ENCODE measurements around the gene PCDHGB5.
A peak's percentile ranks its signal among the peaks of the same experiment; 100 is the strongest.
"Not testable (repeated sequence)": the region's sequence is repeated elsewhere in the genome, so short reads cannot be mapped to it uniquely, and the experiment has no call there.

DNA sequence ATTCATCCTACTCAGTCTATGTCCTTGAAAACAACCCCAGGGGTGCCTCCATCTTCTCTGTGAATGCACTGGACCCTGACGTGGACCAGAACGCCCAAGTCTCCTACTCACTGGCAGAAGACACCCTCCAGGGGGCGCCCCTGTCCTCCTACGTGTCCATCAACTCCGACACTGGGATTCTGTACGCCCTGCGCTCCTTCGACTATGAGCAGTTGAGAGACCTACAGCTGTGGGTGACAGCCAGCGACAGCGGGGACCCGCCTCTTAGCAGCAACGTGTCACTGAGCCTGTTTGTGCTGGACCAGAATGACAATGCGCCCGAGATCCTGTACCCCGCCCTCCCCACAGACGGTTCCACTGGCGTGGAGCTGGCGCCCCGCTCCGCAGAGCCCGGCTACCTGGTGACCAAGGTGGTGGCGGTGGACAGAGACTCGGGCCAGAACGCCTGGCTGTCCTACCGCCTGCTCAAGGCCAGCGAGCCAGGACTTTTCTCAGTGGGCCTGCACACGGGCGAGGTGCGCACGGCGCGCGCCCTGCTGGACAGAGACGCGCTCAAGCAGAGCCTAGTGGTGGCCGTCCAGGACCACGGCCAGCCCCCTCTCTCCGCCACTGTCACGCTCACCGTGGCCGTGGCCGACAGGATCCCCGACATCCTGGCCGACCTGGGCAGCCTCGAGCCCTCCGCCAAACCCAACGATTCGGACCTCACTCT, 22.1 kb upstream of the PCDHGB5 start:
- not testable (repeated sequence) for TF ChIP-seq GABPA (IDR thresholded peaks at IDR 0.05; ENCODE audit: low read depth); FOXM1 (IDR thresholded peaks at IDR 0.05; ENCODE audit: low read depth); RCOR1 (IDR thresholded peaks at IDR 0.05; ENCODE audit: low read length); EP300 (IDR thresholded peaks at IDR 0.05; ENCODE audit: borderline replicate concordance in 1 of 2, low read depth in 1 of 2, low read length in 1 of 2); ZBTB33 (IDR thresholded peaks at IDR 0.05; ENCODE audit: borderline replicate concordance, low read depth); USF2 (IDR thresholded peaks at IDR 0.05; ENCODE audit: borderline replicate concordance, low read depth, low read length); YY1 (IDR thresholded peaks at IDR 0.05; ENCODE audit: low read depth); NRF1 (IDR thresholded peaks at IDR 0.05; ENCODE audit: low read depth, low read length); GATA2 (CRISPR knock-in tag; IDR thresholded peaks at IDR 0.05); EZH2phosphoT487 (IDR thresholded peaks at IDR 0.05; ENCODE audit: borderline replicate concordance, low read depth)
- TF ChIP-seq, protein P1, sequence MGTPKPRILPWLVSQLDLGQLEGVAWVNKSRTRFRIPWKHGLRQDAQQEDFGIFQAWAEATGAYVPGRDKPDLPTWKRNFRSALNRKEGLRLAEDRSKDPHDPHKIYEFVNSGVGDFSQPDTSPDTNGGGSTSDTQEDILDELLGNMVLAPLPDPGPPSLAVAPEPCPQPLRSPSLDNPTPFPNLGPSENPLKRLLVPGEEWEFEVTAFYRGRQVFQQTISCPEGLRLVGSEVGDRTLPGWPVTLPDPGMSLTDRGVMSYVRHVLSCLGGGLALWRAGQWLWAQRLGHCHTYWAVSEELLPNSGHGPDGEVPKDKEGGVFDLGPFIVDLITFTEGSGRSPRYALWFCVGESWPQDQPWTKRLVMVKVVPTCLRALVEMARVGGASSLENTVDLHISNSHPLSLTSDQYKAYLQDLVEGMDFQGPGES (IDR thresholded peaks at IDR 0.05; ENCODE audit: low read depth, low read length), result not testable (repeated sequence)
- TF ChIP-seq, protein P2, sequence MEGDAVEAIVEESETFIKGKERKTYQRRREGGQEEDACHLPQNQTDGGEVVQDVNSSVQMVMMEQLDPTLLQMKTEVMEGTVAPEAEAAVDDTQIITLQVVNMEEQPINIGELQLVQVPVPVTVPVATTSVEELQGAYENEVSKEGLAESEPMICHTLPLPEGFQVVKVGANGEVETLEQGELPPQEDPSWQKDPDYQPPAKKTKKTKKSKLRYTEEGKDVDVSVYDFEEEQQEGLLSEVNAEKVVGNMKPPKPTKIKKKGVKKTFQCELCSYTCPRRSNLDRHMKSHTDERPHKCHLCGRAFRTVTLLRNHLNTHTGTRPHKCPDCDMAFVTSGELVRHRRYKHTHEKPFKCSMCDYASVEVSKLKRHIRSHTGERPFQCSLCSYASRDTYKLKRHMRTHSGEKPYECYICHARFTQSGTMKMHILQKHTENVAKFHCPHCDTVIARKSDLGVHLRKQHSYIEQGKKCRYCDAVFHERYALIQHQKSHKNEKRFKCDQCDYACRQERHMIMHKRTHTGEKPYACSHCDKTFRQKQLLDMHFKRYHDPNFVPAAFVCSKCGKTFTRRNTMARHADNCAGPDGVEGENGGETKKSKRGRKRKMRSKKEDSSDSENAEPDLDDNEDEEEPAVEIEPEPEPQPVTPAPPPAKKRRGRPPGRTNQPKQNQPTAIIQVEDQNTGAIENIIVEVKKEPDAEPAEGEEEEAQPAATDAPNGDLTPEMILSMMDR (IDR thresholded peaks at IDR 0.05), result 0 out of 2 replicates have a peak, but pooled peaks have one; percentile 7

Data from SK-N-SH (cell line).